ENCODE data around the gene COX20.

Gene COX20

DNA sequence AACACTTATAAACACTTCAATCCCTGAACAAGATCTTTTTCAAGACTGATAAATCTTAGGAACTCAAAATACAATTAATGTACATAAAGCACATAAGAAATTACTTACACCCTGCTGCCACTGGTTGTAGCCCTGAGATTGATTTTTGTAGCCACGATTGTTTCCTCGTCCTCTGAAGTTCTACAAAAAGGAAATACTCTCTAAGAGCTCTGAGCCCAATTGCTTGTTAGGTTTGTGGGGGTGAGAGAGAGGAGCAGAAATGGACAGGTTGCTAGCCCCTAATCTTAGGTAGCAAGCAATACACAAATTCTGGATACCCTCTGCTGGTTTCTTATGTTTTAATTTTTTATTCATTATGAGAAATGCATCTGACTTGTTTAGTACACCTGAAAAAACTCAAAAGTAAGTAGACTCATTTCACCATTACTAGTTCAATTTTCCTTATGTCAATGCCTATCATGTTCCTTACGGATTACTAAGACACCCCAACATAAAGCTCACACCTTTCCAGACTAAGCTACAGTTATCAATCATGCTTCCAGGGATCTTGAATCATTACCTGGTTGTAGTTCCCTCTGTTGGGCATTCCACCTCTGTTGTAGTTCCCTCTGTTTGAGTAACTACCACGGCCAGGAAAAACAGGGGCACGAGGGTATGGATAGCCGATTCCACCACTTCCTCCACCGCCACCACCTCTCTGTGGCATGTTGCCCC is 19.6 kb downstream of the COX20 start:
- FAIRE-seq, result no peak
- DNase-seq (ENCODE audit: insufficient read length), result no peak
- TF ChIP-seq POLR2AphosphoS5 (IDR thresholded peaks at IDR 0.05; ENCODE audit: low read depth, low read length) (no peak; the same call in 1 of the 2 replicates), TAF1 (IDR thresholded peaks at IDR 0.05; ENCODE audit: borderline replicate concordance, low read depth, low read length) (no peak), POLR2A (IDR thresholded peaks at IDR 0.05; ENCODE audit: low read depth, low read length) (no peak)

DNA sequence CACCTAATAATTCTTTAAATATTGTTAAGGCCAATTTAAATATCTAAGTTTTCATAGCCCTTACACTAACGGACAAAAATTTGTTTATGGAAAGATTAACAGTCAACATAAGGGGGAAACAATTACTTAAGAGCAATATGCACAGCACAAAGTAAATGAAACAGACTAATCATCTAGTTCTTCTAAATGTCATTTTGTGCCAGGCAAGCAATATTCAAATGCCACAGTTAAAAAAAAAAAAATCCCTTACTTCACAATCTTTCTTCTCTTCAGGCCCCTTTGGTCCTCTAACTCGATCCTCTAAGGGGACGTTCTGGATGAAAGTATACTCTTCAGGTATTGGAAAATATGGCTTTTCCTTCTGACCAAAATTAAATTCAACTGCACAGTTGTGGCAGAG is 22.3 kb downstream of the COX20 start:
- TF ChIP-seq TAF1 (IDR thresholded peaks at IDR 0.05; ENCODE audit: borderline replicate concordance, low read depth, low read length), result no peak
- TF ChIP-seq POLR2AphosphoS5 (IDR thresholded peaks at IDR 0.05; ENCODE audit: low read depth, low read length), result no peak
- DNase-seq (ENCODE audit: insufficient read length) (no peak), FAIRE-seq (no peak)

DNA sequence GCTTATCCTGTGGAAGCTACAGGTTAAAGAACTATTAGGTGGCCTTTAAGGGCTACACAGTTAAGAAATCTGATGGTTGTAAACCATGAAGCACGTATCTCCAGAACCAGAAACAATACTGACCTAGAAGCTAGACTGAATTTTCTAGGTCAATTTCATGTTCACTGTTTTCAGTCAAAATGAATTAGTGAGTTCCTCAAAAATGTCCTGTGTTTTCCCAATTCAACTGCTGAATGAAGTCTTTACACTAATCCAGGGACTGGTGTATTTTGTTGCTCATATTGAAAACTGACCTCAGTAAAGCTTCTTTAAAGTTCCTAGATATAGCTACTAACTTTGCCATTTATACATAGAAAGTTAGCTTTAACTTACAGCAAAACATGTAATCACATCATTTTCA is 22.9 kb downstream of the COX20 start:
- DNase-seq (ENCODE audit: insufficient read length) (no peak), FAIRE-seq (no peak)
- no peak for TF ChIP-seq POLR2A (IDR thresholded peaks at IDR 0.05; ENCODE audit: low read depth, low read length)
- TF ChIP-seq TAF1 (IDR thresholded peaks at IDR 0.05; ENCODE audit: borderline replicate concordance, low read depth, low read length), result no peak
- no peak for TF ChIP-seq POLR2AphosphoS5 (IDR thresholded peaks at IDR 0.05; ENCODE audit: low read depth, low read length)

DNA sequence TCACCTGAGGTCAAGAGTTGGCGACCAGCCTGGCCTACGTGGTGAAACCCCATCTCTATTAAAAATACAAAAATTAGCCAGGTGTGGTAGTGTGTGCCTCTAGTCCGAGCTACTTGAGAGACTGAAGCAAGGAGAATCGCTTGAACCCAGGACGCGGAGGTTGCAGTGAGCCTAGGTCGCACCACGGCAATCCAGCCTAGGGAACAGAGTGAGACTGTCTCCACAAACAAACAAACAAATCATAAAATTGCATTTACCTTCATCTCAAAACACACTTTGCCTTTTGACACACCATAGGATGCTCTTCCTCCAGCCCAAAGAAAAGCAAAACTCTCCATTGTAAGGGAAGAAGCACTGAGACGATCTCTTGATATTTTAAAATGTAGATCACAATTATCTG is 24.6 kb downstream of the COX20 start:
- DNase-seq (ENCODE audit: insufficient read length) (no peak), FAIRE-seq (no peak)
- TF ChIP-seq POLR2A (IDR thresholded peaks at IDR 0.05; ENCODE audit: low read depth, low read length), result no peak
- no peak for TF ChIP-seq POLR2AphosphoS5 (IDR thresholded peaks at IDR 0.05; ENCODE audit: low read depth, low read length)
- TF ChIP-seq TAF1 (IDR thresholded peaks at IDR 0.05; ENCODE audit: borderline replicate concordance, low read depth, low read length), result no peak

DNA sequence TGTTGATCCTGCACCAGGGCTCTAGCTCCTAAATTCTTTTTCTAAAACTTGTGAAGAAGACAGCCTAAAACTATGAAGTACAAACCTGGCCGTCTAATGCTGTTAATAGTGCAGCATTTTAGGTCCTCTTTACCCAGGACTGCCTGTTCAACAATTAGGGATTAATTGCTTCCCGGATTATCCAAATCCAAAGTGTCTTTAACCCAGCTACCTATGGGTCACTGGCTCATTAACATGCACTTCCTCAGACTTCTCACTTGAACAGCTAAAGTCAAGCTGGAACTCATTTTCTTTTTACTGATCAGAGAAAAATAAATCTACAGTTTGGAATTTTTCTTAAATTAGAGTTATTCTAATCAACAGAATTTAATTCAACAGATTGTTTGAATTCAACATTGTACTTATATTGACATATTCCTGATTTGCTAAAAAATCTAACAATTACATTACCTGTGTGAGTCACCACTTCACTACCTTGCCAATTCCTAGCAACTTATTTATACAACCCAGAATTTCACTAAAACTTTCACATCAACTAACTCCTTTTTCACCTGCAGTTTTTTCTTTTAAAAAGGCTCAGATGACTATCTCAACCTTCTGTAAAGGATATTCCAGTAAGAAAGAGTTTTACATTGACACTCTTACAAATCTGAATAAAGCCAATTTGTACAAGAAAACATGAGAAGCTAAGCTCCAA is 25.6 kb downstream of the COX20 start:
- TF ChIP-seq POLR2A (IDR thresholded peaks at IDR 0.05; ENCODE audit: low read depth, low read length), result no peak
- no peak for FAIRE-seq
- no peak for DNase-seq (ENCODE audit: insufficient read length)

DNA sequence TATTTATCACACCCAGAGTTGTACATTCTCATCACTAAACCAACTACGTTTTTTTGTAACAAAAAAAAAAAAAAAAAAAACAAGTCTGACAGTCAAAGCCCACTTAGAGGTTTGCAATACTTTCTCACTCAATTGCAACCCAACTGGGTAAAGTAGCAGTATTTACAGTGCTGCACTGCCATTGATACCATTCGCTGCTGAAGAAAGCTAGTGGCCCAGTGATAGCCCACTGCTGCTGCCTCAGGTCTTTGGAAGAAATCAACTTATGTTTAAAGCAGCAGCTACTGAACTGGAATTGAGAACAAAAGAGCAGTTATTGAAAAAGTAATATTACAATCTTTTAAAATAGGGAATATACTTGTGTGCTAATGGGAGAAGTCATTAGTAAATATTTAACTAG is 26.2 kb downstream of the COX20 start:
- TF ChIP-seq TAF1 (IDR thresholded peaks at IDR 0.05; ENCODE audit: borderline replicate concordance, low read depth, low read length), result no peak
- no peak for TF ChIP-seq POLR2A (IDR thresholded peaks at IDR 0.05; ENCODE audit: low read depth, low read length)
- TF ChIP-seq POLR2AphosphoS5 (IDR thresholded peaks at IDR 0.05; ENCODE audit: low read depth, low read length), result no peak
- FAIRE-seq (no peak), DNase-seq (ENCODE audit: insufficient read length) (no peak)

DNA sequence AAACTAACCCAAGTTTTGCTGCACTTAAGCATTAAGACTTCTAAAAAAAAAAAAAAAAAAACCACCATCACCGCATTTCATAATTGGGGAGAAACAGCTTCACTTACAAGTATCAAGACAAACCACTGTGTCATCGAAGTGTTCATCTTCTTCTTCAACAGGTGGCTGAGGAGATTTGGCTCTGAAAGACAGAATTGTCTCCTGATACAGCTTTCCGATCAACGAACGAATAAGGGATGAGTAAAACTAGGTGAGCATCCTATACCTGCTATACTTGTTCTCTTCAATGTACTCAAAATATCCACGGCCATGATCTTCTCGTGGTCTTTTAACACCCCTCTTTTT is 26.9 kb downstream of the COX20 start:
- TF ChIP-seq POLR2AphosphoS5 (IDR thresholded peaks at IDR 0.05; ENCODE audit: low read depth, low read length), result no peak
- TF ChIP-seq POLR2A (IDR thresholded peaks at IDR 0.05; ENCODE audit: low read depth, low read length), result no peak; the same call in 1 of the 2 replicates
- TF ChIP-seq TAF1 (IDR thresholded peaks at IDR 0.05; ENCODE audit: borderline replicate concordance, low read depth, low read length), result no peak
- FAIRE-seq (peak; percentile 38), DNase-seq (ENCODE audit: insufficient read length) (no peak)

DNA sequence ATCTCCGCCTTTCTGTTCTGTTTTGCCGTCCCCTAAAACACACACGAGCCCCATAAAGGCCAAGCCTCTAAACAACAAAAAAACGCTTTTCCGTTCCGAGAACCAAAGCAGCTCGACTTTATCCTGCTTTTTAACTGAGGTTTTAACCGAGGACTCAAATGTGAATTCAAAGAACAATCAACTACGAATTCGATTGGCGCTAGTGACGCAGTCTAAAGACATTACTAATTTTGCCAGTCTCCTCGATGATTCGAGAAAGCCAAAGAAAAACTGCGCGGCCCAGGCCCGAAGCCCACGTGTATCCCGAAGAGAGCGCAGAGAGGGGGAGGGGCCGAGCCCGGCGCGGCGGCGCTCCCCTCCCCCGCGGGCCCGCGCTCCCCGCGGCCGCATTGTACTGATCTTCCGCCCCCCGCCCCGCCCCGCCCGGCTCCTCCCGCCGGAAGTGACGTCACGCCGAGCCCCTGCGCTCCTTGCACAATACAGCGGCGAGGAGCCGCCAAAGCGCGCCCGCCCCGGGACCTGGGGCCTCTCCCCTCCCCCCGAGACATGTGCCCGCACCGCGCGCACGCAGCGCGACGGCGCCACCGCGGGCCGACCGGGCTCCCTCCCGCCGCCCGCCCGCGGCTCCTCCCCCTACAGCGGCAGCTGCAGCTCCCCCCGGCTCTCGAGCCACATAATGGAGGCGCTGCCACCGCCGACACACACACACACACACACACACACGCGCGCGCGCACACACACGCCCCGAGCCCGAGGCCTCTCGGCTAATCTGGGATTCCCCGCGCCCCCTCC is 27.4 kb downstream of the COX20 start:
- DNase-seq (ENCODE audit: insufficient read length) (peak; percentile 64), FAIRE-seq (peak; percentile 87)
- TF ChIP-seq POLR2AphosphoS5 (IDR thresholded peaks at IDR 0.05; ENCODE audit: low read depth, low read length) (peak; percentile 76; the same call in 1 of the 2 replicates), POLR2A (IDR thresholded peaks at IDR 0.05; ENCODE audit: low read depth, low read length) (peak; percentile 75), TAF1 (IDR thresholded peaks at IDR 0.05; ENCODE audit: borderline replicate concordance, low read depth, low read length) (peak; percentile 57; the same call in 1 of the 2 replicates)

DNA sequence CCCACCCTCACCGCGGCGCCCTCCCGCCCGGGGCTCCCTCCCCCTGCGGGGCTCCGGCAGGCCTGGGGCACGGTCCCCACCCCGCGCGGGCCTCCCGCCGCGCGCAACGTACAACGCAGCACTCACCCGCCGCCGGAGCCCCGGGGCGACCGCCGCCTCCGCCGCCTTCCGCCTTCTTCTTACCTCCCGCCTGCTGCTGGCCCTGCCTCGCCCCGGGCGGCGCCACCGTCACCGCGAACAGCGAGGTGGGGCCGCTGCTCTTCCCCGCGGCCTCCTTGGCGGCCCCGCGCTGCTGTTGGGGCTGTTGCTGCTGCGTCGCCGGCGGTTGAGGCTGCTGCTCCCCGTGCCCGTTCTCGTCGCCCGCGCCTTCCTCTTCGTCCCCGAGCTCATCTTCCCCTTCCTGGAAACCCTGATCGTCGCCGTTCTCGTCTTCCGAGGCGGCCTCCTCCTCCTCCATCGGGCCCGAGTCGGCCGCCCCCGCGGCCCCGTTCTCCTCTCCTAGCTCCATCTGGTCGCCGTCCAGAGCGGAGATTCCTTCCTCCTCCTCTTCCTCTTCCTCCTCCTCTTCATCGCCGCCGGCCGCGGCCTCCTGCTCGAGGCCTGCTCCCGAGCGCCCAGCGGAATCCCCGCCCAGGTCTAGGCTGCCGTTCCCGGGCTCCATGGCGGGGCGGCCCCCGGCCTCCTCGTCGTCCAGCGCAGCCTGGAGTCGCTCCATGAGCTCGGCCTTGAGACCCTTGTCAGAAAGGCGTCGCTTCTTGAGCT is 28.2 kb downstream of the COX20 start:
- no peak for FAIRE-seq
- DNase-seq (ENCODE audit: insufficient read length), result no peak
- TF ChIP-seq POLR2AphosphoS5 (IDR thresholded peaks at IDR 0.05; ENCODE audit: low read depth, low read length) (no peak; the same call in 1 of the 2 replicates), POLR2A (IDR thresholded peaks at IDR 0.05; ENCODE audit: low read depth, low read length) (peak; percentile 51; the same call in 1 of the 2 replicates)

DNA sequence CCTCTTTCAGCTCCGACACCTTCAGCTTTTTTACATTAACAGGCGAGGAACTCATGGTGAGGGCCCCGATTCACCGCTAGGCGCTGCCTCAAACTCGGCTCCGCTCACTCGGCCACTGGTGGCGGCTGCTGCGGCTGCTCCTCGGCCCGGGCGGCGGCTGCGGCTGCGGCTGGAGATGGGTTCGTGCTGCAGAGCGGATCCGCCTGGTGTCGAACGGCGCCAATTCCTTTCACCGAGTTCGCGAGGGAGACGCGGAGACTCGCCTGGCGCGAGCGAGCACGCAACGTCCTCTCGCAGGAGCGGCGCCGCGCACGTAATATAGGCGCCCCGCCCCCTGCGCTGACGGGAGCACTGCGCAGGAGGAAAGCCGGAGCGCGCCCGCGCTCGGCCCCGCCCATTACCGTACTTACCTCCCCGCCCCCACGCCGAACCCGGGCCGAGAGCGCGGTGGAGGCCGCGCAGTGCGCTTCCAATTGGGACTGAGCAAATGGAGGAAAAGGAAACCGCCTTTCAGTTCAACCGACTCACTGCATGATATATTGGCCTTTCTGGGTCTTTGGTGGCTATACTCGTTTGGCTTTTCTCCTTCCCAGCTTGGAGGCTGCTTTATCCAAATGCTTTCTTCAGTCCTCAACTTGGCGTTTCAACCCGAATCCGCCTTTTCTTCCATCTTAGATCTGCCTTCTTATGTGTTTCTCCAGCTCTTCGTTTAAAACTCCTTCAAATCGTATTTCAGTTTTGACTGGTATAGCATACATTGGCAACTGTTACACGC is 29.0 kb downstream of the COX20 start, which contains the start of gene HNRNPU:
HNRNPU (minus strand) TSS at position 291 of the 775 bp plus-strand sequence; CDS start at position 55, 236 bp downstream.
- FAIRE-seq, result peak; percentile 99
- TF ChIP-seq TAF1 (IDR thresholded peaks at IDR 0.05; ENCODE audit: borderline replicate concordance, low read depth, low read length) (peak; percentile 75; the same call in 1 of the 2 replicates), POLR2A (IDR thresholded peaks at IDR 0.05; ENCODE audit: low read depth, low read length) (peak; percentile 94), POLR2AphosphoS5 (IDR thresholded peaks at IDR 0.05; ENCODE audit: low read depth, low read length) (peak; percentile 94)
- DNase-seq (ENCODE audit: insufficient read length), result peak; percentile 65
